ENCODE results near the gene RFK. TPM values are rescaled to one million over a fixed set of nuclear protein-coding genes. Genes with fewer than 3 reads are reported as not detected.

The RFK gene
- total RNA-seq, 1 experiment from 2014 or later = 12.0 TPM

GRCh38 chr9:76359365-76359764, 34.9 kb downstream of the RFK start:
- no peak overlapping the region for H2BK20ac ChIP-seq (ENCODE audit: low read depth, low read length, poor library complexity, severe bottlenecking)
- no peaks in the 10 kb centered on the region for H3K79me2 ChIP-seq (ENCODE audit: insufficient read depth, low read length)
- no peaks in the 10 kb centered on the region for H3K27me3 Mint-ChIP-seq (ENCODE audit: low read depth)
- no peak overlapping the region for H3K14ac ChIP-seq (ENCODE audit: insufficient read depth, low read length)
- no peak overlapping the region for H3K4me2 ChIP-seq (ENCODE audit: insufficient read depth, insufficient read length, low read length)
- H3K4me1 Mint-ChIP-seq = peaks cover 1 to 3% of the 10 kb centered on the region in 2 experiments
- no peak overlapping the region for H2AFZ ChIP-seq (ENCODE audit: low read length)
- H3K23ac ChIP-seq (ENCODE audit: insufficient read length, low read depth, low read length) = no peak overlapping the region
- no peak overlapping the region for H2BK15ac ChIP-seq (ENCODE audit: low read depth, low read length)
- H3T11ph ChIP-seq (ENCODE audit: low read length) = no peak overlapping the region
- H3K4ac ChIP-seq (ENCODE audit: low read depth, low read length) = no peak overlapping the region
- WGBS (ENCODE audit: extremely low coverage, insufficient read length, low lambda C conversion rate) = no CpG with 5 or more reads among the region's 4 CpGs
- no peak overlapping the region for H4K8ac ChIP-seq (replicated peaks; ENCODE audit: insufficient read length, low read depth, low read length)
- 0 out of 2 replicates have a peak, but pooled peaks cover under 1% of the 10 kb centered on the region for H3K4me1 ChIP-seq (ENCODE audit: insufficient read depth, low read length)
- H3K18ac ChIP-seq (ENCODE audit: insufficient read length, low read depth, low read length) = no peak overlapping the region
- no peaks in the 10 kb centered on the region for H3K23me2 ChIP-seq (ENCODE audit: insufficient read length, low read depth, low read length, poor library complexity, severe bottlenecking)
- no peak overlapping the region for H4K91ac ChIP-seq (ENCODE audit: insufficient read length, low read depth, low read length)
- no peak overlapping the region for H3K27ac ChIP-seq (ENCODE audit: insufficient read length, low read depth, low read length)
- no peak overlapping the region for H2BK12ac ChIP-seq (ENCODE audit: insufficient read length, low read depth, low read length)
- H2BK5ac ChIP-seq (ENCODE audit: insufficient read length, low read length) = no peak overlapping the region
- no peak overlapping the region for H2BK120ac ChIP-seq (ENCODE audit: low read depth, low read length, poor library complexity, severe bottlenecking)
- no peaks in the 10 kb centered on the region for H3K36me3 Mint-ChIP-seq (ENCODE audit: insufficient read depth in 1 of 3, low read depth in 3 of 3)
- no peak overlapping the region for H3K27ac Mint-ChIP-seq
- H3K79me1 ChIP-seq (ENCODE audit: insufficient read depth, low read depth, low read length, poor library complexity, severe bottlenecking) = no peaks in the 10 kb centered on the region
- H4K5ac ChIP-seq (ENCODE audit: insufficient read length, low read depth, low read length) = no peak overlapping the region
- no peak overlapping the region for H3K4me3 Mint-ChIP-seq
- H3K9ac ChIP-seq (ENCODE audit: extremely low read depth, insufficient read length, low read length) = no peak overlapping the region
- H3K27me3 ChIP-seq (ENCODE audit: insufficient read depth, low read length) = no peaks in the 10 kb centered on the region
- no peaks in the 10 kb centered on the region for H3K9me3 ChIP-seq (ENCODE audit: control insufficient read depth, low read depth, low read length)
- H2AK5ac ChIP-seq (ENCODE audit: insufficient read length, low read length) = no peak overlapping the region
- TF ChIP-seq CTCF (conservative IDR thresholded peaks at IDR 0.05) = no peak
- no peaks in the 10 kb centered on the region for H3K9me3 Mint-ChIP-seq
- H4K20me1 ChIP-seq (ENCODE audit: control insufficient read depth, insufficient read depth, insufficient read length) = no peaks in the 10 kb centered on the region
- H3K56ac ChIP-seq (ENCODE audit: insufficient read length, low read depth, low read length) = no peak overlapping the region
- no peak for DNase-seq
